SK-N-SH (cell line): ENCODE measurements around the gene REX1BD. TPM values are rescaled to one million over a fixed set of nuclear protein-coding genes. Genes with fewer than 3 reads are reported as not detected.

Experiments used
- CTCF ChIA-PET: fragments of 300-600, 350-600 bp; formaldehyde crosslinking; extraction: SDS; loops from one replicate; lab custom pipeline; 2021; lab: Yijun Ruan, JAX
- POLR2A ChIA-PET: fragments of 350-600 bp; sonication (Branson Sonifier 250); formaldehyde crosslinking; extraction: SDS; loops from one replicate; lab custom pipeline; 2020; ENCODE audit warnings: antibody characterized with exemption, inconsistent platforms; lab: Yijun Ruan, JAX
- DNase-seq: peaks from one replicate; pipeline ENCODE4 v3.0.0; 2012
- H2AFZ ChIP-seq: fragments of 200-600 bp; sonication (generic); 2 replicates; pipeline ENCODE4 v1.8.1; 2016; ENCODE audit warnings: antibody characterized with exemption, mild to moderate bottlenecking, low read depth
- H3F3A ChIP-seq: fragments of 200-600 bp; sonication (generic); replicated peaks from 2 replicates; pipeline ENCODE3; 2016; ENCODE audit warnings: antibody characterized with exemption, mild to moderate bottlenecking; ENCODE audit not compliant: insufficient read depth
- H3K27ac ChIP-seq, 2 experiments: fragments of 200-500 bp in 1 of 2; fragments of 200-600 bp in 1 of 2; sonication (Bioruptor generic) in 1 of 2; sonication (generic), shearing (Covaris generic) in 1 of 2; 2 replicates each; pipeline versions ENCODE4 v1.5.1 to v1.6.1; 2014 to 2016; ENCODE audit warnings: low read depth in 2 of 2, inconsistent platforms in 1 of 2, low read length in 1 of 2, mild to moderate bottlenecking in 1 of 2, mixed read lengths in 1 of 2
- H3K27me3 ChIP-seq: fragments of 200-600 bp; sonication (generic), shearing (Covaris generic); 2 replicates; pipeline ENCODE4 v1.6.1; 2016; ENCODE audit warnings: mixed run types; ENCODE audit not compliant: insufficient read depth
- H3K36me3 ChIP-seq, 2 experiments: fragments of 200-500 bp in 1 of 2; fragments of 200-600 bp in 1 of 2; sonication (Bioruptor generic) in 1 of 2; sonication (generic) in 1 of 2; replicated peaks in 1 of 2; 2 replicates each; pipeline versions ENCODE3 to v1.5.1; 2014 to 2016; ENCODE audit warnings: low read length in 1 of 2, mild to moderate bottlenecking in 1 of 2; ENCODE audit not compliant: insufficient read depth in 2 of 2, control insufficient read depth in 1 of 2
- H3K4me1 ChIP-seq, 2 experiments: fragments of 200-500 bp in 1 of 2; fragments of 200-600 bp in 1 of 2; sonication (Bioruptor generic) in 1 of 2; sonication (generic), shearing (Covaris generic) in 1 of 2; 2 replicates each; pipeline versions ENCODE4 v1.5.1 to v1.6.1; 2014 to 2016; ENCODE audit warnings: low read depth in 1 of 2, low read length in 1 of 2, mixed run types in 1 of 2; ENCODE audit not compliant: insufficient read depth in 2 of 2, control insufficient read depth in 1 of 2
- H3K4me2 ChIP-seq: fragments of 200-600 bp; sonication (generic), shearing (Covaris generic); 2 replicates; pipeline ENCODE4 v1.6.1; 2017; ENCODE audit warnings: mixed run types
- H3K4me3 ChIP-seq, 2 experiments: fragments of 200-500 bp in 1 of 2; fragments of 200-600 bp in 1 of 2; sonication (Bioruptor generic) in 1 of 2; sonication (generic), shearing (Covaris generic) in 1 of 2; 2 replicates each; pipeline versions ENCODE4 v1.5.1 to v1.8.1; 2014 to 2016; ENCODE audit warnings: low read depth in 2 of 2, inconsistent platforms in 1 of 2, low read length in 1 of 2, mild to moderate bottlenecking in 1 of 2, mixed read lengths in 1 of 2, moderate library complexity in 1 of 2
- H3K79me2 ChIP-seq: fragments of 200-600 bp; sonication (generic); 2 replicates; pipeline ENCODE4 v1.8.1; 2017; ENCODE audit warnings: mild to moderate bottlenecking; ENCODE audit not compliant: insufficient read depth
- H3K9ac ChIP-seq: fragments of 200-600 bp; sonication (generic); 2 replicates; pipeline ENCODE4 v1.6.1; 2017; ENCODE audit warnings: mixed run types
- H3K9me2 ChIP-seq: fragments of 200-600 bp; sonication (generic); 2 replicates; pipeline ENCODE4 v1.6.1; 2017; ENCODE audit warnings: mixed run types
- H3K9me3 ChIP-seq: fragments of 200-600 bp; sonication (generic); 2 replicates; pipeline ENCODE4 v1.6.1; 2017; ENCODE audit warnings: mixed run types, mild to moderate bottlenecking, moderate library complexity
- H4K20me1 ChIP-seq: fragments of 200-600 bp; sonication (generic); 2 replicates; pipeline ENCODE4 v1.6.1; 2017; ENCODE audit warnings: mild to moderate bottlenecking, mixed run types; ENCODE audit not compliant: insufficient read depth
- CHD2 ChIP-seq: fragments of 150-350 bp; IDR thresholded peaks from 2 replicates; pipeline ENCODE4 v1.6.1; 2018; ENCODE audit warnings: low read length; ENCODE audit not compliant: partially characterized antibody
- CTCF ChIP-seq: fragments of 200-600 bp; sonication (generic); IDR thresholded peaks from 2 replicates; pipeline ENCODE4 v1.6.1; 2017; ENCODE audit warnings: antibody characterized with exemption, mild to moderate bottlenecking, moderate library complexity
- FOSL2 ChIP-seq: IDR thresholded peaks from 2 replicates; pipeline ENCODE4 v1.4.0; 2012; ENCODE audit warnings: low read depth, mild to moderate bottlenecking, moderate library complexity, borderline replicate concordance
- FOXJ3 ChIP-seq: sonication (generic); formaldehyde crosslinking; IDR thresholded peaks from 2 replicates; pipeline ENCODE4 v1.5.1; 2020; ENCODE audit warnings: mild to moderate bottlenecking, missing genetic modification reagents
- GABPA ChIP-seq: IDR thresholded peaks from 2 replicates; pipeline ENCODE4 v1.4.0; 2012; ENCODE audit warnings: low read depth, mild to moderate bottlenecking
- GATA2 ChIP-seq: sonication (generic); formaldehyde crosslinking; IDR thresholded peaks from 2 replicates; pipeline ENCODE4 v1.5.0; 2020; ENCODE audit warnings: mild to moderate bottlenecking, missing genetic modification reagents
- JUND ChIP-seq: IDR thresholded peaks from 2 replicates; pipeline ENCODE4 v1.4.0; 2012
- MEF2A ChIP-seq: IDR thresholded peaks from 2 replicates; pipeline ENCODE4 v1.4.0; 2012; ENCODE audit warnings: low read depth, borderline replicate concordance
- MXI1 ChIP-seq: IDR thresholded peaks from 2 replicates; pipeline ENCODE4 v1.6.1; 2012; ENCODE audit warnings: mild to moderate bottlenecking, low read depth, low read length, improper control_type of control experiment
- NRF1 ChIP-seq: IDR thresholded peaks from 2 replicates; pipeline ENCODE4 v1.6.1; 2012; ENCODE audit warnings: low read depth, mild to moderate bottlenecking, low read length
- PBX3 ChIP-seq: IDR thresholded peaks from 2 replicates; pipeline ENCODE4; 2012
- RCOR1 ChIP-seq: fragments of 150-350 bp; IDR thresholded peaks from 2 replicates; pipeline ENCODE4 v1.6.1; 2017; ENCODE audit warnings: antibody characterized with exemption, low read length
- REST ChIP-seq: IDR thresholded peaks from 2 replicates; pipeline ENCODE4 v1.6.1; 2012; ENCODE audit warnings: mild to moderate bottlenecking, low read depth, low read length, moderate library complexity
- RFX5 ChIP-seq: IDR thresholded peaks from 2 replicates; pipeline ENCODE4 v1.6.1; 2012; ENCODE audit warnings: mild to moderate bottlenecking, improper control_type of control experiment, low read length
- RXRA ChIP-seq: IDR thresholded peaks from 2 replicates; pipeline ENCODE4 v1.4.0; 2012; ENCODE audit warnings: low read depth, mild to moderate bottlenecking, borderline replicate concordance
- SIN3A ChIP-seq: IDR thresholded peaks from 2 replicates; pipeline ENCODE4 v1.6.1; 2012; ENCODE audit warnings: low read depth, mild to moderate bottlenecking, low read length, moderate library complexity, borderline replicate concordance
- TAF1 ChIP-seq: IDR thresholded peaks from 2 replicates; pipeline ENCODE4 v1.6.1; 2012; ENCODE audit warnings: low read depth, mild to moderate bottlenecking, low read length, moderate library complexity, borderline replicate concordance
- TCF12 ChIP-seq: IDR thresholded peaks from 2 replicates; pipeline ENCODE4 v1.4.0; 2012
- YY1 ChIP-seq: IDR thresholded peaks from 2 replicates; pipeline ENCODE4 v1.4.0; 2012; ENCODE audit warnings: low read depth, mild to moderate bottlenecking
- WGBS: methylation state at CpG from one replicate; pipeline ENCODE4 v1.1.6; 2017; ENCODE audit warnings: low lambda C conversion rate; 5-methylcytosine and 5-hydroxymethylcytosine counted together
- polyA plus RNA-seq, 3 experiments: library from polyadenylated mRNA; depleted of rRNA; stranded (reverse); fragments of >200 nt; gene quantifications; 2 replicates each; pipeline ENCODE4 v1.2.3, GENCODE V29; 2012

REX1BD gene
- polyA plus RNA-seq, 1 of the 3 experiments (the other 2 are of a cell fraction): 159 TPM

- TF ChIP-seq RFX5: no peak
- no peak for TF ChIP-seq RXRA
- TF ChIP-seq, all 33 proteins: peak for 0
These were observed 6.9 kb downstream of the REX1BD start (continued) for GRCh38 chr19:18595475-18595874.

- no peak for TF ChIP-seq RXRA
- no peak for TF ChIP-seq RFX5
- no peak for TF ChIP-seq MEF2A
- no peak for TF ChIP-seq FOSL2
- no peak overlapping the region for H3K9ac ChIP-seq
- peak; percentile 89 for DNase-seq
- H3K27ac ChIP-seq: no peak overlapping the region
- H3K4me2 ChIP-seq: no peak overlapping the region
- peaks cover 20% of the 10 kb centered on the region for H3F3A ChIP-seq
- H3K4me3 ChIP-seq: no peak overlapping the region
- H3K36me3 ChIP-seq: no peaks in the 10 kb centered on the region
- peaks cover 0 to 29% of the 10 kb centered on the region in 2 experiments; a peak in 2 of 4 replicates for H3K4me1 ChIP-seq
- no peaks in the 10 kb centered on the region for H3K9me2 ChIP-seq
- no peak overlapping the region for H2AFZ ChIP-seq
- CTCF ChIA-PET: interaction anchor here (1.2 to 10.5 kb wide), 3 partner anchors 78 to 270 kb away, joined by 8 to 234 read pairs (median 52); no protein-coding TSS in a partner anchor
- no peaks in the 10 kb centered on the region for H4K20me1 ChIP-seq
- POLR2A ChIA-PET: interaction anchor here (0.5 kb wide), 1 partner anchor 247 kb away, joined by 3 read pairs; no protein-coding TSS in a partner anchor
- no peaks in the 10 kb centered on the region for H3K9me3 ChIP-seq
- H3K79me2 ChIP-seq: no peaks in the 10 kb centered on the region
- H3K27me3 ChIP-seq: no peaks in the 10 kb centered on the region
- WGBS: 56% methylated on average over 8 of the region's 21 CpGs
These were observed 8.2 kb downstream of the REX1BD start for GRCh38 chr19:18596752-18597157.

- DNase-seq: peak; percentile 79
- WGBS: 69% methylated on average over 13 of the region's 25 CpGs
- Histone ChIP-seq H3K36me3 (no peaks in the 10 kb centered on the region), H3F3A (peaks cover 18% of the 10 kb centered on the region), H3K9ac (no peak overlapping the region), H3K4me1 (peaks cover 0 to 22% of the 10 kb centered on the region in 2 experiments; a peak in 2 of 4 replicates), H2AFZ (no peak overlapping the region), H4K20me1 (no peaks in the 10 kb centered on the region), H3K9me3 (no peaks in the 10 kb centered on the region), H3K4me2 (no peak overlapping the region), H3K27ac (no peak overlapping the region), H3K9me2 (no peaks in the 10 kb centered on the region), H3K79me2 (no peaks in the 10 kb centered on the region), H3K27me3 (no peaks in the 10 kb centered on the region), H3K4me3 (no peak overlapping the region)
- CTCF ChIA-PET: interaction anchor here (1.6 to 2.2 kb wide), 2 partner anchors 9 to 250 kb away, joined by 9 to 11 read pairs; partner anchors contain the start of gene REX1BD
- no peak for TF ChIP-seq TAF1
- no peak for TF ChIP-seq TCF12
- no peak for TF ChIP-seq RFX5
- TF ChIP-seq PBX3: no peak
- no peak for TF ChIP-seq REST
- no peak for TF ChIP-seq GABPA
- TF ChIP-seq GATA2 (CRISPR knock-in tag): no peak
- TF ChIP-seq MXI1: no peak
- TF ChIP-seq YY1: no peak
- TF ChIP-seq NRF1: no peak
- TF ChIP-seq CHD2: no peak
- TF ChIP-seq FOXJ3 (CRISPR knock-in tag): no peak
- no peak for TF ChIP-seq SIN3A
- TF ChIP-seq CTCF: no peak
- TF ChIP-seq RCOR1: no peak
- no peak for TF ChIP-seq JUND
- TF ChIP-seq MEF2A: no peak
- POLR2A ChIA-PET: no interaction called here
These were observed 9.4 kb downstream of the REX1BD start for GRCh38 chr19:18597809-18598660.
